ENCODE measurements around the gene PDGFRB. TPM values are rescaled to one million over a fixed set of nuclear protein-coding genes. Genes with fewer than 3 reads are reported as not detected.

The PDGFRB gene
- total RNA-seq, 1 donor from 2014 or later, result 2.9 TPM

GRCh38 chr5:150121448-150122157 is 34.0 kb downstream of the PDGFRB start:
- Mint-ChIP-seq H3K27me3 (ENCODE audit: unreplicated experiment) (peaks cover 8% of the 10 kb centered on the region), H3K27ac (ENCODE audit: unreplicated experiment) (no peak overlapping the region), H3K36me3 (ENCODE audit: unreplicated experiment) (no peaks in the 10 kb centered on the region), H3K4me1 (ENCODE audit: low read depth, unreplicated experiment) (no peaks in the 10 kb centered on the region), H3K4me3 (ENCODE audit: unreplicated experiment) (no peak overlapping the region), H3K9me3 (ENCODE audit: unreplicated experiment) (peaks cover 4% of the 10 kb centered on the region)
- TF ChIP-seq, protein P1, sequence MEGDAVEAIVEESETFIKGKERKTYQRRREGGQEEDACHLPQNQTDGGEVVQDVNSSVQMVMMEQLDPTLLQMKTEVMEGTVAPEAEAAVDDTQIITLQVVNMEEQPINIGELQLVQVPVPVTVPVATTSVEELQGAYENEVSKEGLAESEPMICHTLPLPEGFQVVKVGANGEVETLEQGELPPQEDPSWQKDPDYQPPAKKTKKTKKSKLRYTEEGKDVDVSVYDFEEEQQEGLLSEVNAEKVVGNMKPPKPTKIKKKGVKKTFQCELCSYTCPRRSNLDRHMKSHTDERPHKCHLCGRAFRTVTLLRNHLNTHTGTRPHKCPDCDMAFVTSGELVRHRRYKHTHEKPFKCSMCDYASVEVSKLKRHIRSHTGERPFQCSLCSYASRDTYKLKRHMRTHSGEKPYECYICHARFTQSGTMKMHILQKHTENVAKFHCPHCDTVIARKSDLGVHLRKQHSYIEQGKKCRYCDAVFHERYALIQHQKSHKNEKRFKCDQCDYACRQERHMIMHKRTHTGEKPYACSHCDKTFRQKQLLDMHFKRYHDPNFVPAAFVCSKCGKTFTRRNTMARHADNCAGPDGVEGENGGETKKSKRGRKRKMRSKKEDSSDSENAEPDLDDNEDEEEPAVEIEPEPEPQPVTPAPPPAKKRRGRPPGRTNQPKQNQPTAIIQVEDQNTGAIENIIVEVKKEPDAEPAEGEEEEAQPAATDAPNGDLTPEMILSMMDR (IDR thresholded peaks at IDR 0.05; ENCODE audit: partially characterized antibody, unreplicated experiment), result no peak
- no peak for DNase-seq

DNA sequence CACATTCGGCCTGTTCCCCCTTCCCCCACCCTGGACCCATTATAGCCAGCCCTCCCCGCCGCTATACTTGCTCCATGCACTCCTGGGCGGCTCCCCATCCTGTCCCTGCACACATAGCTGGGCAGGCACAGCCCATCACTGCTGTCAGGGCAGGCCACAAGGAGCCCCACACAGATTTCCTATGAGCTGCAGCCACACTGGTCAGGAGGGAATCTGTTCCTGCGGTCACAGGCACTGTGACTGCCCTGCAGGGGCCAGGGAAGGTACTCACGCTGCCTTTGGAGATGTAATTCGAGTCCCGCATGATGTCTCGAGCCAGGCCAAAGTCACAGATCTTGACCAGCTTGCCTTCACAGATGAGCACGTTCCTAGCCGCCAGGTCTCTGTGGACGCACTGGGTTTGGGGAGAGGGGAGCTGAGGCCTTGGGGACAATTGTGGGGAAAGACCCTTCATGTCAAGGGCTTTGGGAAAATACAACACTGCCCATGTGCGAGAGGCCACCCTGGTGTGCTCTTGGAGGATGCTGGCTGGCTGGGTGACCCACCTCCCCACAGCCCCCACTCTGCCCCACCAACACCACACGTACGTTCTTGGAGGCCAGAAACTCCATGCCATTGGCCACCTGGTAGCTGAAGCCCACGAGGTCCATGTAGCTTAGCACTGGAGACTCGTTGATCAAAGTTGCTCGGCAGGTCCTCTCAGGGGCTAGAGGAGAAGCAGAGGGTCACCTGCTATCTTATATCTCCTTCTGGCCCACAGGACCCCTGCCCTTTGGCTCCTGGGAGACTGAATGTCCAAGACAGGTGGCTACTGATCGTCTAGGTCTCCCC is 34.8 kb downstream of the PDGFRB start:
- Mint-ChIP-seq H3K36me3 (ENCODE audit: unreplicated experiment) (no peaks in the 10 kb centered on the region), H3K27ac (ENCODE audit: unreplicated experiment) (no peak overlapping the region), H3K27me3 (ENCODE audit: unreplicated experiment) (peaks cover 8% of the 10 kb centered on the region), H3K4me1 (ENCODE audit: low read depth, unreplicated experiment) (no peaks in the 10 kb centered on the region), H3K9me3 (ENCODE audit: unreplicated experiment) (peaks cover 1% of the 10 kb centered on the region), H3K4me3 (ENCODE audit: unreplicated experiment) (no peak overlapping the region)
- no peak for DNase-seq
- TF ChIP-seq, protein P1 (IDR thresholded peaks at IDR 0.05; ENCODE audit: partially characterized antibody, unreplicated experiment), result no peak

GRCh38 chr5:150120062-150120441 is 35.6 kb downstream of the PDGFRB start:
- DNase-seq, result no peak
- TF ChIP-seq, protein P1 (IDR thresholded peaks at IDR 0.05; ENCODE audit: partially characterized antibody, unreplicated experiment), result no peak
- Mint-ChIP-seq H3K4me1 (ENCODE audit: low read depth, unreplicated experiment) (no peaks in the 10 kb centered on the region), H3K9me3 (ENCODE audit: unreplicated experiment) (peaks cover 1% of the 10 kb centered on the region), H3K27me3 (ENCODE audit: unreplicated experiment) (peaks cover 8% of the 10 kb centered on the region), H3K27ac (ENCODE audit: unreplicated experiment) (no peak overlapping the region), H3K4me3 (ENCODE audit: unreplicated experiment) (no peak overlapping the region), H3K36me3 (ENCODE audit: unreplicated experiment) (no peaks in the 10 kb centered on the region)

GRCh38 chr5:150119421-150120061 is 36.1 kb downstream of the PDGFRB start:
- Mint-ChIP-seq H3K9me3 (ENCODE audit: unreplicated experiment) (peaks cover 1% of the 10 kb centered on the region), H3K27ac (ENCODE audit: unreplicated experiment) (no peak overlapping the region), H3K36me3 (ENCODE audit: unreplicated experiment) (no peaks in the 10 kb centered on the region), H3K4me1 (ENCODE audit: low read depth, unreplicated experiment) (no peaks in the 10 kb centered on the region), H3K4me3 (ENCODE audit: unreplicated experiment) (no peak overlapping the region), H3K27me3 (ENCODE audit: unreplicated experiment) (peaks cover 8% of the 10 kb centered on the region)
- DNase-seq, result no peak
- TF ChIP-seq, protein P1 (IDR thresholded peaks at IDR 0.05; ENCODE audit: partially characterized antibody, unreplicated experiment), result no peak

Data from glutamatergic neuron (in vitro differentiated cells).